Omental fat pad (tissue), 4 donors: ENCODE results near the gene MLANA. TPM values are rescaled to one million over a fixed set of nuclear protein-coding genes. Genes with fewer than 3 reads are reported as not detected.

Source experiments
- ATAC-seq: fragments of 150-250 bp; one replicate; pipeline ENCODE4 v1.9.1; 2016; ENCODE audit warnings: mild to moderate bottlenecking, moderate library complexity; ENCODE audit not compliant: low FRiP score
- DNase-seq: peaks from one replicate; pipeline ENCODE4 v3.0.0-alpha.2; 2019; ENCODE audit warnings: low spot score
- total RNA-seq, 4 donors: library from RNA; depleted of rRNA; stranded (reverse); fragments of >200 nt; gene quantifications; one replicate each; pipeline ENCODE4 v1.1.0, GENCODE V29; 2016
- TF ChIP-seq, protein P1 (sequence below), 3 donors: fragments of 450-650 bp; IDR thresholded peaks; one replicate each; pipeline ENCODE4 v1.5.1; 2016 to 2017; ENCODE audit warnings: antibody characterized with exemption in 3 of 3, mild to moderate bottlenecking in 3 of 3, moderate library complexity in 2 of 3

MLANA gene
- total RNA-seq, 4 donors from 2014 or later: not detected

DNA sequence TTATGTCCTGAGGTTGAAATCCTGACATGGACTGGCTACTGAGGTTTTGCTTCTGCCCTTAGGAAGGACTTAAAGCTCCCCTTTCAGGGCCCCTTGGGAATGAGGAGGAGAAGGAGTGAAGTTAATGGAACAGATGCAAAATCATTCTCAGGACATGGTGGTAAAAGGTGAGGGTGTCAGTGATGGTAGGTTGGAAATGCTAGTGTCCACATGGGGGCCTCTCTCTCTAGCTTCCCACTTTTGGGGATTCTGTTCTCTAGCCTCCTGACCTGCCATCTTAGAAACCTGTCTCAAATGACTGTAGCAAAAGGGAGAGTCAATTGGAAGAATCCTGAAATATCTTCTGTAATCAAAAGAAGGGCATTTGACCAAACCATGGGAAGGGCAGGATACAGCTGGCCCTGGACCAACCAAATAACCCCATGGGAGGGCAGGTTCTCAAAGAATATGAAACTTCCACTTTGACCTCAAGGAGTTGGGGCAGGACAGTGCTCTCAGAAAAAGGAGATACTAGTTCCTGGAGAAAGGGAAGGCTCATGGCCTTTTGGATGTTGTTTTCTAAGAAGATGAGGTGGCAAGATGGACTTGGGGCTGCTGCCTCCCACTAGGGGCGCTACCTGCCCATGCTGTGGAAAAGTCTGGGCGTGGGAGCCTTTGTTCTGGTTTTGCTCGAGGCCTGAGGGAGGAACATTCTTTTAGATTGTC lies 21.2 kb upstream of the MLANA start:
- ATAC-seq (no peak), DNase-seq (no peak)
- TF ChIP-seq, protein P1, sequence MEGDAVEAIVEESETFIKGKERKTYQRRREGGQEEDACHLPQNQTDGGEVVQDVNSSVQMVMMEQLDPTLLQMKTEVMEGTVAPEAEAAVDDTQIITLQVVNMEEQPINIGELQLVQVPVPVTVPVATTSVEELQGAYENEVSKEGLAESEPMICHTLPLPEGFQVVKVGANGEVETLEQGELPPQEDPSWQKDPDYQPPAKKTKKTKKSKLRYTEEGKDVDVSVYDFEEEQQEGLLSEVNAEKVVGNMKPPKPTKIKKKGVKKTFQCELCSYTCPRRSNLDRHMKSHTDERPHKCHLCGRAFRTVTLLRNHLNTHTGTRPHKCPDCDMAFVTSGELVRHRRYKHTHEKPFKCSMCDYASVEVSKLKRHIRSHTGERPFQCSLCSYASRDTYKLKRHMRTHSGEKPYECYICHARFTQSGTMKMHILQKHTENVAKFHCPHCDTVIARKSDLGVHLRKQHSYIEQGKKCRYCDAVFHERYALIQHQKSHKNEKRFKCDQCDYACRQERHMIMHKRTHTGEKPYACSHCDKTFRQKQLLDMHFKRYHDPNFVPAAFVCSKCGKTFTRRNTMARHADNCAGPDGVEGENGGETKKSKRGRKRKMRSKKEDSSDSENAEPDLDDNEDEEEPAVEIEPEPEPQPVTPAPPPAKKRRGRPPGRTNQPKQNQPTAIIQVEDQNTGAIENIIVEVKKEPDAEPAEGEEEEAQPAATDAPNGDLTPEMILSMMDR (IDR thresholded peaks at IDR 0.05): no peak

DNA sequence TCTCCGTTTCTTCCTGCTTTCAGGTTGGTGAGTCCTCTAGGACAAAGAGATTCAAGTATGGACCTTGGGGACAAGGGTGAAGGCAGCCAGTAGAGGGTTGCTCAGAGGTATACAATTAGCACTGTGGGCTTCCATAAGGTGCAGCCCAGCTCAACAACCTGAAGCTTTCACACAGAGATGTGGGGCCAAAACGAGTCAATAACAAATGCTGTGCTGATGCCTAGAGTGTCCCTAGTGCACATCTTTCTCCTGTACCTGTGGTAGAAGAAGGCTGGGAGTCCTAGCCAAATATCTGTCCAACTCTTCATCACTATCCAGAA lies 20.7 kb upstream of the MLANA start:
- TF ChIP-seq, protein P1 (IDR thresholded peaks at IDR 0.05): no peak

DNA sequence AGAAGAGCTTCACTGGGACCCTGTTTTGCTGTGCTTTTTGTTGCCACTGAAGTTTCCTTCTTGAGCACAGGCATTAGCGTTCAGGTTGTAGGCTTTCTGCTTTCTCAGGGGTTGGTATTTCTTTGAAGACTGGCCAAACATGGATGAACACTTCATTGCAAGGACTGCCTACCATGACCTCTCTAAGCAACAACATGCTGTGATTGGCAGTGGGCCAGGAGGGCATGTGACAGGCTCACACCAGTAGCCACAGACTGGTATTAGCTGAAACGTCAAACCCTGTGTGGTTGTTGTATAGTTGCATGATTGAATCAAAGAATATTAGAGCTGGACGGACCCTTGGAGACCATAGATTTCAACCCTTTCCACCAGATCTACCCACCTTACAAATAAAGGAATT lies 20.0 kb upstream of the MLANA start:
- TF ChIP-seq, protein P1 (IDR thresholded peaks at IDR 0.05): no peak
- ATAC-seq (no peak), DNase-seq (no peak)

More for the DNA sequence above, 20.7 kb upstream of the MLANA start:
- DNase-seq: no peak
- ATAC-seq: no peak

DNA sequence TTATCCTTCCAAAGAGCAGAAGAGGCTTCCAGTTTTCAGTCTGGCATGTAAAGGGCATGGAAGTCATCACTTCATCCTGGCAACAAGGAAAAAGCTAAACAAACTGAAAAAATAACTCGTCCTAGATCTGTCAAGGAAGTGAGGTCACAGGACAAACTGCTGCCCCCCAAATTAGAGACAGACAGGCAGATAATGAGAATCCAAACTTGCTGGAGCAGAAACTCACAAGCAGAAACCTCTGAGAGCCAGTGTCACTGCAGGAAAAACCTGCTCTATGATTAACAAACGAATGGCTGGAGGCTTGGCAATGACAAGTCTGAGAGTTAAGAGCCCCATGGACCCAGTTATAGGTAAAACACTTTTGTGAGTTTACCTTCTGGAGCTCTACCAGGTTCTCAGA lies 18.9 kb upstream of the MLANA start:
- no peak for ATAC-seq
- DNase-seq: no peak
- TF ChIP-seq, protein P1 (IDR thresholded peaks at IDR 0.05): no peak

DNA sequence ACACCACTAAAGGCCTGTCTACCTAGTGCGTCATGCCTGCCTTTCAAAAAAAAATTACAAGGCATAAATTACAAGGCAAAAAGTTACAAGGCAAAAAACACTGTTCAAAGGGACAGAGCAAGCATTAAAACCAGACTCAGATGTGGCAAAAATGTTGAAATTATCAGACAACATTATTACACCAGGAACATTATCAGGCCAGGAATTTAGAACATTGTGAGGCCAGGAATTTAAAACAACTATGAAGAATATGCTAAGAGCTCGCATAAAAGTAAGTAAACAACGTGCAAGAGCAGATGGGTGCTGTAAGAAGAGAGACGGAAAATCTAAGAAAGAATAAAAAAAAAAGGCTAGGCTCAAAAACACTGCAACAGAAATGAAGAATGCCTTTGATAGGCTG lies 18.2 kb upstream of the MLANA start:
- ATAC-seq (no peak), DNase-seq (no peak)
- TF ChIP-seq, protein P1 (IDR thresholded peaks at IDR 0.05): no peak

DNA sequence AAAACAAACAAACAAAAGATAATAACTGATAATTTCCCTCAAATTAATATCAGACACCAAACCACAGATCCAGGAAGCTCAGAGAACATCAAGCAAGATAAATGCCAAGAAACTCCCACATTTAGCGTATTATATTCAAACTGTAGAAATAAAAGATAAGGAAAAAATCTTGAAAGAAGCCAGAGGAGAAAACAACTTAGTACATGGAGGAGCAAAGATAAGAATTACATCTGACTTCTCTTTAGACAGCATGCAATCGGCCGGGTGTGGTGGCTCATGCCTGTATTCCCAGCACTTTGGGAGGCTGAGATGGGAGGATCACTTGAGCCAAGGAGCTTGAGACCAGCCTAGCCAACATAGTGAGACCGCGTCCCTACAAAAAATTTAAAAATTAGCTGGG lies 17.2 kb upstream of the MLANA start:
- no peak for ATAC-seq
- DNase-seq: no peak
- TF ChIP-seq, protein P1 (IDR thresholded peaks at IDR 0.05): no peak

DNA sequence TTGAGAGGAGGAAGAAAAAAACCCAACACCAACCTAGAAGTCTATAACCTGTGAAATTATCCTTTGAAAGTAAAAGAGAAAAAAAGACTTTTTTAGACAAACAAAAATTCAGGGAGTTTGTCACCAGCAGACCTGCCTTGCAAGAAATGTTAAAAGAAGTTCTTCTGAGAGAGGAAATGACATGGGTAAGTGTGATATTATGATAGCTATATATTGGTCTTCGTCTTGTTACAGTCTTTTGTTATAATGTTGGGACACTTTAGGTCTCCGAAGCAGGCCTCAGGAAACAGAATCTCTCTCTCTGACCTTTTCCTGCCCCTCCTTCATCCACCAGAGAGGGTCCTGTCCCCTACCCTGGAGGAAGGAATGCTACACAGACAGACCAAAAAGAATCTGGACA lies 16.6 kb upstream of the MLANA start:
- ATAC-seq (no peak), DNase-seq (no peak)
- TF ChIP-seq, protein P1 (IDR thresholded peaks at IDR 0.05): no peak
